Activated CD8-positive, alpha-beta memory T cell treated with anti-CD3 and anti-CD28 coated beads, Interleukin-2, amount 50 U/mL, for 1 hour (primary cell): Measurements from ENCODE around the gene HOXB5.

Source experiments
- DNase-seq: peaks from one replicate; pipeline ENCODE4 v3.0.0-alpha.2; 2020; ENCODE audit errors: extremely low read depth

Gene HOXB5

DNA sequence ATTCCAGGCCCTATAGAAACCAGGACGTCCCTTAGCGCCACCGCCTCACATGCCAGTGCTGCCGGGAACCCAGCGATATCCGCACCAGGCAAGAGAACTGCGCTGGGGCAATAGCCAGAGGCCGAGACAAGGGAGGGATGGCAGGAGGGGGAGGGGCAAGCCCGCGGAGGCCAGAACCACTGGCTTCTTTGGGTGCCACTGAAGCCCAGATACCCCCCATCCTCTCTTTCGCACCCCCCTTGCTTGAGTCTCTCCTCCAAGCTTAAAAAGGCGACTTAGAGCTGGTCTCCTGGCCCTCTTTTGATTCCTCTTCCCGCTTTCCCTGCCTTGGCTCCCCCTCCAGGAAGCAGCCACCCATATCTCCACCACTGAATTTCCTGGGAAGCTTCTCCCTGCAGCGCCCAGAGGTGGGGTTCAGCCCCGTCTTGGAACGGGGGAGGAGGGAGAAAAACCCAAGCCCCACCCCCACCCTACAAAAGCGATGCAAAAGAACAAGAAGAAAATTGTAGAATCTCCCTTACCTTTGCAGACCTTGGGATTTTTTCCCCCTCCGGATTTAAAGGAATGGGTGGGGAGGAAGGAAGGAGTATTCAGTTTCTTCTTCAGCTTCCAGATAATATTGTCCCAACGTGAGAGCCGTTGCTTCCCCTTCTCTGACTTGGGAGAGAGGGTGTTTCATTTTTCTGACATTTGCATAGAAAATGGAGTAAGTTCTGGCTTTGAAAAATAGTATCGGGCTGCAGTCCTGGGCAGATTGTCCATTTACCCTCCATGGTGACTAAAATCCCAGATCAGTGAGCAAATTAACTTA, 10.6 kb upstream of the HOXB5 start:
- DNase-seq = no peak

DNA sequence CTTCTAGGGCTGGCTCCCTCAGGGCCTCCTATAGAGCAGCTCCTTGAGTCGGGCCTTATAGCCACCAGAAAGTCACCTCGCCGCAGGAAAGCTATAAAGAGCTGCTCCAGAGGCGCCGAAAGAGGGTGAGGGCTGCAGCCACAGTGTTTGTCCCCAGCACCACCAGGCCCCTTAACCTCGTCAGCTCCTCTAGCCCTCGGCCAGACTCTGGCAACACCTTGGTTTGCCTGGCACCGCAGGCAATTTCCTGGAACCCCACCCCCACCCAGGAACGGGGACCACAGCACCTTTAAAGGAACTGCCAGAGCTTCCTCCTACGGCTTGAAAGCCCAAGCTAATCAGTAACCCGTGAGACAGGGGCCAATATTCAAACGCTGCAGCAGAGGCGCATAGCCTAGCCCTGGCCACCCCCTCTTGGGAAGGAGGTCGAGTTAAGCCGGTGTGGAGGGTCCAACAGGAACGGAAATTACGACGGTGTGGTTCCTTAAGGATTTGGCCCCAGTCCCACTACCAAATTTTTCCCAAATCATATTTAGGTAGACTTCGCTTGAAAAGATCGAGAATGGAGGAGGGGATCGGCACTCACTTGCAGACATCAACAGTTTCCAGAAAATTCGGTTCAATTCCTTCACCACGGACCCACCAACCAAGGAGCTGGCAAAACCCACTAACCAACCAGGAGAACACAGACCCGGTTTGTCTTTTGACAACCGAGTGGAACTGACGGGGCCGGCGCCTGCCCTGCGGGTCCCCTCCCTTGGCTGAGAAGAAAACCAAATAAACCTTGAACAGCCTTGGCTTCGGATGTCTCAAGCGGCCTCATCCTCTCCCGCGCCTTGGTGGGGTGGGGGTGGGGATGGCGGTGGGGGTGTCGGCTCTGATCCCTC, 8.2 kb upstream of the HOXB5 start:
- no peak for DNase-seq

DNA sequence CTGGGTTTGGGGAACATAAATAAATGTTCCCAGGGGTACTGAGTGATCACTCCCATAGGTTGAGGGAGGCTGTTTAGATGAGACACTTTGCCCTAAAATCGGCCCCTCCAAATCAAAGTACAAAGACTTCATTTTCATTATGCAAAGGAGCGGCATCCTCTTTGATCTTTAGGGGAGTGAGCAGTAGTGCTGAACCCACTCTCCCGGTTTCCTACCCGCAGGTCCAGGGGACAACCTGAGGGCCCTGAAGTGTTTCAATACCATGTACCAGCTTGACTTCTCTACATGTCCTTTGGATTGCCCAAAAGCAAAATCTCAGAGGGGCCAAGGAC, 7.6 kb upstream of the HOXB5 start:
- no peak for DNase-seq

DNA sequence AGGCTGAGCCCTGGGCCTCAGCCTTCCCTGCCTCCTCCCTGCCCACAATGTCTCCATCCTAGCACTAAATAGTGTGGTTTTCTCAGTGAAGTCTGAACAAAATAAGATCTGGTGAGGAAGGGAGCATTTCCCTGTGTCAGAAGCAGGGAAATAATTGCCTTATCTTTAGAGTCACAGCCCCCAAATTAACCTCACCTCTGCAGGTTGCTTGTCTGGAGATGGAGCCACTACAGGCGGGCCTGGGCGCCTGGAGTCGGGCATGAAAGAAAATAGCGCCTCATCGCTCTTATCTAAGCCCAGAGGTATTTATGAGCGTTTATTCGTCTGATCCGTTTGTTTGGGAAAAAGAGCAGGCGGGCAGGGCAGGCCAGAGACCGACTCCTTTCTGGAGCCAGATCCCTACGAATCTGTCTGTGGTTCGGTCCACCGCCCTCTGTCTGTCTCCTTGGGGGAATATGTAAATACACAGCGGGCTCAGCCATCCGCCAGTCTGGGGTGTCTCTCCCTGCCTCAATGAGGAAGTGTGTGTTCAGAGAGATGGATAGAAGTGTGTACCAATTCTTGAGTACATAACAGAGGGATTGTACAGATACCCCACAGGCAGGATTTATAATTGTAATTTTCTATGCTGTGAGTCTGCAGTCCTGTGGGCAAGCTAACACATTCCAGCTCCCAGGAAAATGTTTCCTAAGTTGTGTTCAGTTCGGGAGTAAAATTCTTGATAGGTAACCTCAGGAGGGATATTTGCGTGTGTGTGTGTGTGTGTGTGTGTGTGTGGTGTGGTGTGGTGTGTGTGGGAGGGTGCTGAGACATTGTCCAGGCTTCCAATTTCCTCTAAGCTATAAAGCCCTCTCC, 6.9 kb upstream of the HOXB5 start:
- DNase-seq = no peak

DNA sequence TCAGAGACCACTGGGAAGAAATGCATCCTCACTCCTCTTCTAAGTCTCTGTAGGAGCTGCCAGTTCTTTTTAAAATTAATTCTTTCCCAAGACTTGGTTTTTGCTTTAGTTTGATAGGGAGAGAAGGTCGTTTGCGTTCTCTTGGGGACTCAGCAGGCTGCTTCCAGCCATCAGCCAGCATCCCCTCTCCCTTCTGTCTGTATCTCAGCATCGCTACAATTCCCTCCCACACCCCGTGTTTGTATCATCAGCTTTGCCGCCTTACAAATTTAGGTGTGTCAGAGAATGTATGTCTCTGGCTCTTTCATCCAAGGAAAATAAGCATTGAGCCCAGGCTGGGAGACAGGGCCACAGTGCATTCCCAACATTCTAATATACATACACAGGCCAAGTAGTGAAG, 5.8 kb upstream of the HOXB5 start:
- DNase-seq = no peak

DNA sequence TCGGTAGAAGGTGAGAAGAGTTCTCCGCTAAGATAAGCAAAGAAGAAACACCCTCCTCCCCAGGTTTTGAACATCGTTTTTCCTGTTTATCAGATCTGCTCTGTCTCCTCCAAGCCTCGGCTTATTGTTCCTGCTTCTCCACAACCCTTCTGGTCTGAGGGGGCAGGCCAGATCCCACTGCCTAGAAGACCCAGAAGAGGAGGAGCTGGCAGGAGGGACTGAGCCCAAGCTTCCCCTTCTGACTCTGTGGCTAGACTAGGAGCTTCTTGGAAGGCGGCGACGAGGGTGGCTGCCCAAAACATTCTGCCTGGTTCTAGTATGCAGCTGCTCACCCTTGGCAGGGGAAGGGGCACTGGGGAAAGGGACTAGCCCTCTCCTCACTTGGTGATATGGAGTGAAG, 5.2 kb upstream of the HOXB5 start:
- DNase-seq = no peak

DNA sequence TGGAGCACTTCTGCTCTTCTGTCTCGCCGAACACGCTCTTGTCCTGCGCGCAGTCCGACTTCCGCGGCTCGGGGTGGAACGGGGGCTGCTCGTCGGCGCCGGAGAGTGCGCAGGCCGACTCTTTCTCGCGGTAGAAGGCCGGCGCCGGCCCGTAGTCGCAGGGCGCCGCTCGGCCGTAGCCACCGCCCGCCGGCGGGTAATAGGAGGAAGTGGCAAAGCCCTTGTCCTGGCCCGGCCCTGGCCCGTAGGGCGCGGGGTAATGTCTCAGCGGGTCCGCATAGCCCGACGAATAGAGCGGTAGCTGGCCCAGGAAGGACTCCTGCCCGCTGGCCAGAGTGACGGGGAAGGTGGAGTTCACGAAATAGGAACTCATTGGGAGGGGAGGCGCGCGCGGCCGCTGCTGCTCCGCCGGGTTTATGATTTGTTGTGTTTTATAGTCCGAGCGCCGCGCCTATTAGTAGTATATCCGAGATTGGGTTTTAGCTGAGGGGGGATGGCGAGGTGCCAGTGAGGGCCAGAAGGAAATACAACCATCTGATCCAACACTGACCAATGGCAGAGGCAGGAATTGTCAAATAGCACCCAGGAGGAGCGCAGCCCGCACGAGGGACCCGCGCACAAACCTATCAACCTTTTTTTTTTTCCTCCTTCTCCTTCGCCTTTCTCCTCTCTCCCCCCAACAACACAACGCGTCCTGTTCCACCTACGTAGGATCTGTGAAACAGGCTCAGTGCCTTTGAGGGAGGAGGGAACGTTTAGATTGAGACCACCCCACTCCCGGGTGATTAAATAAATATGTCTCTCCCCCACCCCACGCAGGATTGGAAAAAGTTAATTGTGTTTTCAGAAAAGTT, 4.4 kb upstream of the HOXB5 start:
- no peak for DNase-seq

DNA sequence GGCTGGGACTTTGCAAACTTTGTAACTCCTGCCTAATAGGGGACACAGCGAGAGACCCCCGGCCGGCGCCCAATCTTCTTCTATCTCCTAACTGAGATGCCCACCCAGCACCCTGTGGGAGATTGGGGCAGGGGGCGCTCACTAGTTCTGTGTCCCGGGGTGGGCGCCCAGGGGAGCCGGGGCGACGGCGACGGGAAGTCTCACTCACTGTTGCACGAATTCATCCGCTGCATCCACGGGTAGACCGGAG, 3.9 kb upstream of the HOXB5 start:
- DNase-seq = no peak

DNA sequence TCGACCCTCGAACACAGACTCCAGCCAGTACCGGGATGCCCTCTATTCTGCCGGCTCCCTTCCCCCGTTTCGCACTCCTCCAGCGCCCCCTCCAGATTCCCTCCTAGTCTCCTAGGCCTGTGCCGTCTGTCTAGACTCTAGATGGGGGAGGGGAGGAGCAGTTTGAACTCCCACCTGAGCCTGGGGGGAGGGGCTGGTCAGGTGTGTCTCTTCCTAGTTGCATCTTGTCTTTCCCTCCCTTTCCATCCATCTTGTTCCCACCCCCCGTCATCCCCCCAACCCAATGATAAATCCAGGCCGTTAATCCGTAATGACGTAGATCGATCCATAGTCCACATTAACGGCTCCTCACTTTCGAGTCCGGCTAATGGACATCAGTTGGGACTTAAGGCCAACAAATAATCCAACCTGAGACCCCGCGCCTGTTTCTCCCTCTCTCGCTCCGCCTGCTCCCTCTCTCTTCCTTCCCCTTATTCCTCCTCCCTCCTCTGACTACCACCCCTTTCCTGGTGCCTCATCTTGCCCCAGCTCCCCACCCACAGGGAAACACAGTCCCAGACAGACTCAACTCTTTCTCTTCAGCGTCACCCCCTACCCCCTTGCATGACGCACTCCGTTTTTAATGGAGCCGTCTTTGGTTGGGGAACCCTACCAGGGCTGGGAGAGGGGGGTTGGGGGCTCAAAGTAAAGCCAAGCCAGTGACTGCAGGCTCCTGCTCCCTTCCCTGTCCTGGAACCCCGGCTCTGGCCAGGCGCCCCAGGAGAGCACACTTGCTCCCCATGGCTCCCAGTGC, 3.4 kb upstream of the HOXB5 start:
- DNase-seq = no peak

DNA sequence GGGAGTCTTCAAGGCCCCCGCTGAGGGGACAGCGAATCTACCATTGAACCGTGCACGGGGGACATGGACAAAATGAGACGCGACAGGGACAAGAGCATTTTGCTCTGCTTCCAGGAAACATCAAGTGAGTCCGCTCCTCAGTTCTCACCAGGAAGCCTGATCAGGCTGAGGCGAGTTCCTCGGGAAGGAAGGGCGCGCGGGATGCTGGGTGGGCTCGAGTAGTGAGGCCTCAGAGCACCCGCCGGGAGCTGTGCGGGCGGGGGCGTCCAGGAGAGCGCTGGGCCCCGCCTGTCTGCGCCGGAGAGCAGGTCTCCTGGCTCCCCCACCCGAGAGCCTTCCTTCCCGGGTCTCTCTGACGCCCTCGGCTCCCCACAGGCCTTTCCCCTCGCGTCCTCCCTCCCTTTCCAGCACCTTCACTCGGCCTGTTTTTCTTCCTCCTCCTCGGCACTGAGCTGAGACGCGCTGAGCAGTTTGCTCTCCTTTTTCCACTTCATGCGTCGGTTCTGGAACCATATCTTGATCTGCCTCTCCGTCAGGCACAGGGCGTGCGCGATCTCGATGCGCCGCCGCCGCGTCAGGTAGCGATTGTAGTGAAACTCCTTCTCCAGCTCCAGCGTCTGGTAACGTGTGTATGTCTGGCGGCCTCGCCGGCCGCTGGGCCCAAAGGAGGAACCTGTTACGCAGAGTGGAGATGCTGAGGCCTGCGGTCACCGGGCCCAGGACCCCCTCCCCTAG, 2.6 kb upstream of the HOXB5 start:
- no peak for DNase-seq

DNA sequence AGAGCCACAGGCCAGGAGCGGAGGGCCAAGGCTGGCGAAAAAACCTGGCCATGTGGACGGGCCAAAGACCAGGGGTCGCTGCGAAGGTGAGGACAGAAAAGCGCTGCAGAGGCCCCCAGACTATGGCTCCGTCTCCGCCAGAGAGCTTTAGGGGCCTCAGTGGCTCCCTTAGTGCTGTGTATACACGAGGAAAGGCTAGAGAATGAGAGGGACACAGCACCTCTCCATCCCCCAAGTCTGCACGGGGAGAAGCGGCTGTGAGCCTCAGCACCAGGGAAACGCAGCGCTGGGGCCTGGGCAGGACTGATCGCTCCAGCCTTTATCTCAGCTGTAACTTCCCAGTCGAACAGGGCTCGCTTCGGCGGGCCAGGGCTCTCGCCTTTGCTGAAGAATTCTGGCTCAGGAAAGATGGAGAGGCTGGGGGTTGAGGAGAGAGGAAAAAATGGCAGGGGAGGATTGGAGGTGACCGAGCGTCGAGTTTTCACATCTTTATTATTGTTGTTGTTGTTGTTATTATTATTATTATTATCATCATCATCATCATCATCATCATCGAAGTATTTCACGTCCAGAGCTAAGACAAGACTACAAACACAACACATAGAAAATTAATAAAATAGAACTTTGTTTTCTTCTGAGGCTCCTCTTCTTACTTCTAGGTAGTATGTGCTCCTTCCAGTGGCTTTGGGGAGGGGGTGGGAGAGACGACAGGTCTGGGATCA, 1.9 kb upstream of the HOXB5 start:
- DNase-seq = no peak

DNA sequence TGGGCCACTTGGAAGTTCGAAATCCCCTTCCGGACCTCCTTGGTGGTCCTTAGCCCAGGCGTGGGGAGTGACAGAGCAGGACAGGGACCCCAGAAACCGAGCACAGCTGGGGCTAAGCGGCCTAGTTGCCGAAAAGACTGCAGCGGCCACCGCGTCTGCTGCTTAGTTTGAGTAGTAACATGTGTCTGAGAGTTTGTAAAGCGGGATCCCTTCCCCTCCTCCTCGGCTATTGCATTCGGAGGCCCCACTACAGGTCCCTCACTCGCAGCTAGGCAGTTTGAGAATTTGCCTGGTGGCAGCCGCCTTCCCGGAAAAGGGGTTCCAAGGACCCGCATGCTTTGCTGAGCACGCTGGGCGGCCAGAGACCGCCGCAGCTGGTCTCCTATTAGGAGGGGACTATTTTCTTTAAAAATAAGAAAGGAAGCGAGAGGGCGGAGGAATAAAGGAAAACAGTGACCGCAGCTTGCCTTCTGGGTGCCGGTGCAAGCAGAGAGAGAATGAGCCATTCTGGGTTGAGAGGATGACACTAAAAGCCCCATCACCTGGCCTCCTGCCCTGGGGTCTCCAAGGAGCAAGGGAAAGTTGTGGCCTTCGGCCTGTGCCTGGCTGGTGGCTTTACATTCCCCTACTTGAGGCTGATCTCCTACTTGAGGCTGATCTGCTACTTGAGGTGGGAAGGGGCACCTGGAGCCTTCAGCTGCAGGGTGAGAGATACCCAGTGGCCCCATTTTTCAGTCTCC, 1.1 kb upstream of the HOXB5 start:
- no peak for DNase-seq

DNA sequence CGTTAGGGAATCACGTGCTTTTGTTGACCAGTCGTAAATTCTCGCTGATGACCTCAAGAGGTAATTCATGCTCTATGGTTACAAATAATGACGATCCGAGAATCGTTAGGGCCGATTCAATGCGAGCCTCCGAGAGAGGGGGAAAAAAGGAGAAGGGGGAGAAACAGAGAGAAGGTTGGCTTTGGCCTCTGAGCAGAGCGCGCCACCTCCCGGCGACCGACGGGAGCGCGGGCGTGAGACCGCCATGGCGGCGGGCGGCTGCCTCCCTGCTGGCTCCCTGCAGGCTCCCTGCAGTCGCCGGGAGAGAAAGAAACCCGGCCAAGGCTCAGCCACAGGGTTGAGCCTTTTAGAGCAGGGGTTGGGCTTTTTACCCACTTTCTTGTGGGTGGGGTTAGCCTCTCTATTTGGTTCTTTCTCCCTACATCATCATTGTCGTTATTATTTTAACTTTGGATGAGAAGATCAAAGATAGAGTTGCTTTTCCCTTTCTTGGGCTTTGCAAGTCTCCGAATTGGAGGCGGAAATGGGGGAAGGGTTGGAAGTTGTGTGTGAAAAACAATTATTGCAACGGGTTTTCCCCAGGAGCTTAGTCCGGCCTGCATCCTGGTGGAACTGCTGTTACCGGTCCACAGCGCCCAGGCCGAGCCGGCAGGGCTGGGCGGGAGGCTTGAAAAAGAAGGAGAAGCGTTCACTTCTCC, 410 bp upstream of the HOXB5 start:
- DNase-seq = no peak

DNA sequence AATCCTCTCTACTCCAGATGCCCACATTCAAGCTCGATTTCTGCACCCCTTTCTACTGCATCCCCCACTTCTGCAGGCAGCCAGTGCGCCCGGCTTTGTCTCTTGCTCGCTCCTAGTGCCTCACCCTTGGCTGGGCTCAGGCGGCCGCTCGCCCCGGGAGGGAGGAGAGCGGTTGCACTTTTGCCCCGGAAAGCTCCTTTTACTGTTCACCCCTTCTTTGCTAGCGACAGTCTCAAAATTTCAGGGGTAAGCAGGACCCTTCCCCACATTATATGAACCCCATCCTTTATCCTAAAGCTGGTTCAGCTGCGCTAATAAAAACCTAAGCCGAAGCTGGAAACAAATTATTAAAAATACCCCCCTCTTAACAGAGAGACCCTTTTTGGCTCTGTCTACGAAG, 1.0 kb downstream of the HOXB5 start:
- no peak for DNase-seq

DNA sequence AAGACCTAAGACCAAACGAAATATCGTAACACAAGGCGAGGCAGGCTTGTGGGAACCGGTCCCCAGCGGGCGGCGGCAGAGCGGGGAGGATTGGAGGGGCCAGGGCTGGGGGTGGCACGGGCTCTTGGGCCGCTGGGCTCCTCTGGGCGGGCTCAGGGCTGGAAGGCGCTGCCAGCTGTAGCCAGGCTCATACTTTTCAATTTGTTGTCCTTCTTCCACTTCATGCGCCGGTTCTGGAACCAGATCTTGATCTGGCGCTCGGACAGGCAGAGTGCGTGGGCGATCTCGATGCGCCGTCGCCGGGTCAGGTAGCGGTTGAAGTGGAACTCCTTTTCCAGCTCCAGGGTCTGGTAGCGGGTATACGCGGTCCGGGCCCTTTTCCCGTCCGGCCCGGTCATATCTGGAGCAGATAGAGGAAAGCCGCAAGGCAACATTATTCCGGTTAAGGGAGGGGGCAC, 1.5 kb downstream of the HOXB5 start:
- no peak for DNase-seq

DNA sequence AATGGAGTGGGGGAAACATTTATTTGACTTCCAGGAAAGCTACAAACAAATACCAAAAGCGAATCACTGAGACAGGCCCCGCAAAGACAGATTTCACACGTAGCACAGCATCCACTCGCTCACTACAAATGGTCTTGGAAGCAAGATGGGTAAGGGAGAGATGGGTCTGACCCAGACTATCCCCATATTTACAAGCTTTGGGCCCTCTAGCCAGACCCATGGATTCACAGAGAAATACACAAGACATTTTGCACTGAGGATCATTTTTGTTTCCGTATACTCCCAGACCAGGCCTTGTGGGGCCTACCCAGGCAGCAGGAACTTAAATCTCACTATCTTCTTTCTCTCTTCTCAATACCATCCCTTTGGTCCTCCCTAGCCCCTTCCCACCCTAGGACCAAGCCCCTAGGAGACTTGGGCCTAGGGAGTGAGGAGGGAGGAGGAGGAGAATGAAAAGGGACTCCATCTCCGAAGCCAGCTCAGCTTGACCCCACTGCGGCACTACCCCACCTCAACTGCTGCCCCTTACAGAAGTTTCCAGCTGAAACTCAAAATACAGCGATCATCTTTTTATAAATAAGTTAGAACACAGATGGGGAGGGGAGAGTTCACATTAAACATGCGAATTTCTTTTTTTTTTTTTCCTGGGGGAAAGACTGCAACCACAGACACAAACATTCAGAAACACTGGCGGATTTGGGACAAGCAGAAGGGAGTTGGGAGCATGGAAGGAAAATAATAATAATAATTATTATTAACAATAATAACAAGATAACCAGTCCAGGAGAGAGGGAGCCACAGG, 2.1 kb downstream of the HOXB5 start:
- DNase-seq = no peak

DNA sequence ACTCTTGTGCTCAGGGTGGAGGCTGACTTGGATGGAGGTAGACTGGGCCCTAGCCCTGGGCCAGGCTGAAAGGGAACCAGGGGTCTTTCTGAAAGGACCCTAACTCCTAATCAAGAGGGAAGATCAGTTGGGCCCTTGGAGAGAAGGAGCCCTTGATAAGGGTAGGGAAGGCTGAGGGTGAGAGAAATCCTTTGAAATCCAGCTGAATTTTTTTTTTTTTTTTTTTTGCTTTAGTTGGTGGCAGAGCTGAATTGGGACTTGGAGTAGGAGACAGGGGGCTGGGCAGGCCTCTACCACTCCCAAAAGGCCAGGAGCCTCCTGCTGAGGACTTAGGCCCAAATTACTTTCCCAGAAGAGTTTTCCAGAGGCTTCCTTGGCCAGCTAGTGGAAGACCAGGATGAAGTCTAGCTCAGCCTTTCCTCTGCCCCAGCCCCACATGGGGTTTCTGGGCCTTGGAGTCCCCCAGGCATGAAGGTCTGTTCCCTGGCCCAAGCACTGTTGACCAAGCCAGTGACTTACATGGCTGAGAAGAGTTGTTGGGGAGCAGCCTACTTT, 2.9 kb downstream of the HOXB5 start:
- DNase-seq = no peak
